Tibial artery (tissue), 4 donors: ENCODE measurements around the gene DVL1.

ENCODE experiments used
- DNase-seq, 2 donors: peaks; one replicate each; pipeline ENCODE4 v3.0.0-alpha.2; 2019
- H3K27ac ChIP-seq, 2 donors: fragments of 200-600 bp; sonication (generic) in 1 of 2; 1 replicate in 1 of 2; 2 replicates in 1 of 2; pipeline ENCODE4 v1.5.1; 2018 to 2019; ENCODE audit warnings: mild to moderate bottlenecking in 1 of 2
- H3K27me3 ChIP-seq, 2 donors: fragments of 200-600 bp; sonication (generic) in 1 of 2; one replicate each; pipeline versions ENCODE4 v1.5.1 to v1.6.0; 2016 to 2019
- H3K36me3 ChIP-seq, 3 donors: fragments of 200-600 bp; sonication (generic) in 2 of 3; one replicate each; pipeline ENCODE4 v1.5.1; 2016 to 2019; ENCODE audit warnings: mild to moderate bottlenecking in 2 of 3
- H3K4me1 ChIP-seq, 4 donors: fragments of 200-600 bp; sonication (generic) in 2 of 4; 1 replicate in 3 of 4; 2 replicates in 1 of 4; pipeline ENCODE4 v1.5.1; 2016 to 2019
- H3K4me3 ChIP-seq, 2 donors: fragments of 200-600 bp; sonication (generic) in 1 of 2; 1 replicate in 1 of 2; 2 replicates in 1 of 2; pipeline ENCODE4 v1.5.1; 2018 to 2019; ENCODE audit warnings: mild to moderate bottlenecking in 2 of 2
- H3K9me3 ChIP-seq, 3 donors: fragments of 200-600 bp; sonication (generic) in 1 of 3; one replicate each; pipeline ENCODE4 v1.5.1; 2016 to 2019
- intact Hi-C: fragments of 100-400 bp; cut with DNase I; formaldehyde crosslinking; loops from one replicate; pipeline ENCODE4 v1.15.0; 2023; ENCODE audit warnings: low total_unique reads
- TF ChIP-seq, protein P1 (sequence below), 2 experiments: fragments of 200-600 bp in 1 of 2; fragments of 450-650 bp in 1 of 2; IDR thresholded peaks; one replicate each; pipeline ENCODE4 v1.5.1; 2017 to 2019; ENCODE audit warnings: antibody characterized with exemption in 2 of 2, mild to moderate bottlenecking in 1 of 2, moderate library complexity in 1 of 2

Gene DVL1

DNA sequence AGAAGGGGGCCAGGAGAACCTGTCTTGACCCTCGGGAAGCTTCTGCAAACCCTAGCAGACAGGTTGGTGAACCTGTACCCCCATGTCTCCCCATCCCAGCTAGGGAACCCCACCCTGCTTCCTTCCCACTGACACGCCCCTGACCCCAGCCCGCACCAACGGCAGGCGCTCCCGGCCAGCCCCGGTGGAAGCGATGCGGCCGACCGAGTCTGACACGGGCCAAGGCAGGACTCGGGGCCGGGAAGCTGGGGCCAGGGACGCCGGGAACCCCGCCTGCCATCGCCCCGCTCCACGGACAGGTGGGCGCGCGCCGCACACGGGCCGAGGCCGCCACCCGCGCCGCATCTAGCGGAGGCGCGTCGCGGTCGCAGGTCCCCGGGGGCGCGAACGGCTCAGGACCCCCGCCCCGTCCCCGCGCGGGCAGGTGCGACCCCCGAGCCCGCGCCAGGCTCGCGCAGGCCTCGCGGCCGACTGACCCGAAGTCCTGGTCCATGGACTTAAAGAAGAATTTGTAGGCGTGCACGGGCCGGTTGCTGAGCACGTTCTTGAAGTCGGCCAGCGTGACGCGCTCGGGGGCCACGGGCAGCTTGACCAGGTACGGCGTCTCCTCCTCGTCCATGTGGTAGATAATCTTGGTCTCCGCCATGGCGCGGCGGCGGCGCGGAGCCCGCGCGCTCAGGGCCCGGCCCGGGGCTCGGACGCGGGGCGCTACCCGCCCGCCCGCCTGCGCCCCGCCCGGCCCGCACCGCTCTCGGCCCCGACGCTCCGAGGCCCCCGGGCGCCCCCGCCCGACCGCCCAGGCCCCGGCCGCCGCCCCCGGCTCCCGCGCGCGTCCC lies 580 bp downstream of the DVL1 start:
- Histone ChIP-seq H3K27ac (peak overlapping the region; percentile 64 to 66), H3K4me3 (peak overlapping the region; percentile 81 to 84), H3K4me1 (peaks cover 0 to 74% (median 49%) of the 10 kb centered on the region in 4 donors), H3K9me3 (no peaks in the 10 kb centered on the region), H3K27me3 (no peaks in the 10 kb centered on the region), H3K36me3 (peaks cover 2 to 13% (median 10%) of the 10 kb centered on the region in 3 donors)
- DNase-seq = peak in 1 of 2 donors; percentile 48
- intact Hi-C loops = loop anchor here (2.0 kb wide), 1 partner anchor 26 kb away; the partner anchor contains the start of gene AURKAIP1
- TF ChIP-seq, protein P1, sequence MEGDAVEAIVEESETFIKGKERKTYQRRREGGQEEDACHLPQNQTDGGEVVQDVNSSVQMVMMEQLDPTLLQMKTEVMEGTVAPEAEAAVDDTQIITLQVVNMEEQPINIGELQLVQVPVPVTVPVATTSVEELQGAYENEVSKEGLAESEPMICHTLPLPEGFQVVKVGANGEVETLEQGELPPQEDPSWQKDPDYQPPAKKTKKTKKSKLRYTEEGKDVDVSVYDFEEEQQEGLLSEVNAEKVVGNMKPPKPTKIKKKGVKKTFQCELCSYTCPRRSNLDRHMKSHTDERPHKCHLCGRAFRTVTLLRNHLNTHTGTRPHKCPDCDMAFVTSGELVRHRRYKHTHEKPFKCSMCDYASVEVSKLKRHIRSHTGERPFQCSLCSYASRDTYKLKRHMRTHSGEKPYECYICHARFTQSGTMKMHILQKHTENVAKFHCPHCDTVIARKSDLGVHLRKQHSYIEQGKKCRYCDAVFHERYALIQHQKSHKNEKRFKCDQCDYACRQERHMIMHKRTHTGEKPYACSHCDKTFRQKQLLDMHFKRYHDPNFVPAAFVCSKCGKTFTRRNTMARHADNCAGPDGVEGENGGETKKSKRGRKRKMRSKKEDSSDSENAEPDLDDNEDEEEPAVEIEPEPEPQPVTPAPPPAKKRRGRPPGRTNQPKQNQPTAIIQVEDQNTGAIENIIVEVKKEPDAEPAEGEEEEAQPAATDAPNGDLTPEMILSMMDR (IDR thresholded peaks at IDR 0.05) = no peak

DNA sequence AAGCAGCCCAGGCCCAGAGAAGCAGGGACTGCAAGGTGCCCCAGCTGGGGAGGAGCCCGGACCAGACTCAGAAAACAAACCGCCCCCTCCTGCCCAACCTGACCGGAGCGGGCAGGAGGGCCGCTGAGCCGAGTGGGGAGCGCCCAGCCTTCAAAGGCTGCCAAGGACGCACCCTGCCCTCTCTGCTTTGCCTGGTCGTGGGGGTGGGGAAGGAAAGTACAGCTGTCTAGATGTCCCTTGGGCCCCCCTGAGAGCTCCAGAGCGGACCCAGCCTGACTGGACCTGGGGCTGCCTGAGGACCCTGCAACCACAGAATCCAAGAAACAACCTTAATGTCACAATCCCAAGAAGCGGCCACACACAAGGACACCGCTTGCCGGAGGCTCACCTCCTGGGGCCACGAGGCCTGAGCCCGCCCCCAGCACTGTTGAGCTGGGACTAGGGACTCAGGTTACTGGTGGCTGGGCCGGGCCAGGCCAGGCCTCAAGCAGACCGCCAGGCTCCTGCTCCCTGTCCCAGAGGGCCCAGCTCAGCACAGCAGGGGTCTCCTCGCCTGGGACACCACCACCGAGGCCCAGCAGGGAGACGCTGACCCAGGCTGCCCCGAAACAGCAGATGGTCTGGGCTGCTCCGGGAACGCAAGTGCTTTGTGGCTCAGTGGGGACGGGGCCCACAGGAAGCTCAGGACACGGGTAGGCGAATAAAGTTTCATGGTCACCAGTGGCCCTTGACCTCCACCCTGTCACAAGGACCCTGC lies 1.4 kb downstream of the DVL1 start:
- H3K36me3 ChIP-seq = peaks cover 0 to 5% (median 2%) of the 10 kb centered on the region in 3 donors
- peak overlapping the region; percentile 64 to 66 for H3K27ac ChIP-seq
- no peak for DNase-seq
- H3K4me3 ChIP-seq = peak overlapping the region; percentile 81 to 84
- H3K9me3 ChIP-seq = no peaks in the 10 kb centered on the region
- TF ChIP-seq, protein P1 (IDR thresholded peaks at IDR 0.05) = no peak
- intact Hi-C loops = loop anchor here (2.0 kb wide), 1 partner anchor 27 kb away; the partner anchor contains the start of gene AURKAIP1
- peaks cover 0 to 66% (median 46%) of the 10 kb centered on the region in 4 donors for H3K4me1 ChIP-seq
- no peaks in the 10 kb centered on the region for H3K27me3 ChIP-seq

DNA sequence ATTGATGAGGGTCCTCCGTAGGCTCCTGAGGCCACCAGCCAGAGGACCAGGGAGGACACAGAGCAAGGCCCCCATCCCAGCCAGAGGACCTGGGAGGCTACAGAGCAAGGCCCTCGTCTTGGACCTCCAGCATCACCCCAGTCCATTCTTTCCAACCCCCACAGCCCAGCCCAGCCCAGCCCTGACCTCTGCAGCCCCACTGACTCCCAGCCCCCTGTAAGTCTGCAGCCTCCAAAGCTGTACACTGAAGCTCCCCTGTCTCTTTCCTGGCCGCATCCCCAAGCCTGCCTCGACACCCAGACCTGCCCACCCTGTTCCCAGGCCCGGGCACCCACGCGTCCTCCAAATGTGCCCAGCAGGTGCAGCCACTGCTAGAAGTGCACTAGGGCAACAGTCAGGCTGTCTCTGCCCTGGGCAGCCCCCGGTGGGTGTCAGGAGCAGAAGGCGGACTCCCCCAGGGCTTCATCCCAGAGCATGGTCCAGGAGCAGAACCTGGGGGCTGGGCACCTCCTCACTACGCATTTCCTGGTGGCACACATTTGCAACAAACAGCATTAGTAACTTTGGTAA lies 2.1 kb downstream of the DVL1 start:
- H3K27me3 ChIP-seq = no peaks in the 10 kb centered on the region
- peaks cover 0 to 59% (median 44%) of the 10 kb centered on the region in 4 donors for H3K4me1 ChIP-seq
- intact Hi-C loops = no loop called here
- peaks cover 0 to 1% (median 0%) of the 10 kb centered on the region in 3 donors for H3K36me3 ChIP-seq
- H3K4me3 ChIP-seq = peak overlapping the region; percentile 81 to 84
- H3K27ac ChIP-seq = peak overlapping the region; percentile 64 to 66
- TF ChIP-seq, protein P1 (IDR thresholded peaks at IDR 0.05) = no peak
- no peaks in the 10 kb centered on the region for H3K9me3 ChIP-seq
- no peak for DNase-seq

DNA sequence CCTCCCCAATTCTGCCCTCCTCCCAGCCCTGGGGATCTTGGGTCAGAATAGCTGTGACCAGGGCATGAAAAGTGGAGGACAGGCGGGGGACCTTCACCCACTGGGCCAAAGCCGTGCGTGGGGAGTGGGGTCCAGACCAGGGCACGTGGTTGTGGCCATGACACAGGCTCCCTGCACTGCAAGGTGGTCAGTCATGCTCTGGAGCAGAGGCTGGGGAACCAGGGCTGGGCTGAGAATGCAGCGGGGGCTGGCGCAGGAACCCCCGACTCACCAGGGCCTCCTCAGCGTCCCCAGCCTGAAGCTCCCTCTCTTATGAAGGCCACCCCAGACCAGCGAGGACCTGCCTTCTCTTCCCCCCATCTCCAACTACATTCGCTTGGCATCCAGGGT lies 2.7 kb downstream of the DVL1 start:
- no peak for DNase-seq
- TF ChIP-seq, protein P1 (IDR thresholded peaks at IDR 0.05) = no peak
- H3K27me3 ChIP-seq = no peaks in the 10 kb centered on the region
- no peak overlapping the region for H3K27ac ChIP-seq
- H3K4me1 ChIP-seq = peaks cover 0 to 53% (median 38%) of the 10 kb centered on the region in 4 donors
- no peak overlapping the region for H3K4me3 ChIP-seq
- H3K36me3 ChIP-seq = peaks cover 0 to 7% (median 4%) of the 10 kb centered on the region in 3 donors
- intact Hi-C loops = no loop called here
- H3K9me3 ChIP-seq = no peaks in the 10 kb centered on the region

GRCh38 chr1:1345860-1346500 lies 3.2 kb downstream of the DVL1 start:
- H3K4me3 ChIP-seq = no peak overlapping the region
- peaks cover 0 to 50% (median 34%) of the 10 kb centered on the region in 4 donors for H3K4me1 ChIP-seq
- no peak overlapping the region for H3K27ac ChIP-seq
- intact Hi-C loops = no loop called here
- H3K27me3 ChIP-seq = no peaks in the 10 kb centered on the region
- no peak for DNase-seq
- H3K9me3 ChIP-seq = no peaks in the 10 kb centered on the region
- H3K36me3 ChIP-seq = peaks cover 0 to 13% (median 8%) of the 10 kb centered on the region in 3 donors
- TF ChIP-seq, protein P1 (IDR thresholded peaks at IDR 0.05) = no peak
